ENCODE results near the gene TSR3.

The TSR3 gene

DNA sequence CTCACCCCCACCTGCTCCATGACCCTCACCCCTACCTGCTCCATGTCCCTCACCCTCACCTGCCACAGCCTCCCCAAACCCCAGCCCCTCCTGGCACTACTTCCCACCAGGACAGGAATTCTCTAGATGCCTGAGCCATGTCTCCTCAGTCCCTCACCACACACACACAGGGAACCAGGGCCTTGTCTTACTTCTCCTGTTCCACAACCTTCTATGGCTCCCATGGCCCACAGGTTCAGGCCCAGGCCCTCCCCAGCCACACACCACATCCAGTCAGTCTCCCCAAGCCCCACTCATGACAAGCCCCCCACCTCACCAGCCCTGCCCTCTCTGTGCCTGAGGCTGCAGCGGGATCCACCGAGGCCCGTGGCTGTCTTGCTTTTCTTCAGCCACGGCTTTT, 45.3 kb downstream of the TSR3 start:
- TF ChIP-seq, protein P1, sequence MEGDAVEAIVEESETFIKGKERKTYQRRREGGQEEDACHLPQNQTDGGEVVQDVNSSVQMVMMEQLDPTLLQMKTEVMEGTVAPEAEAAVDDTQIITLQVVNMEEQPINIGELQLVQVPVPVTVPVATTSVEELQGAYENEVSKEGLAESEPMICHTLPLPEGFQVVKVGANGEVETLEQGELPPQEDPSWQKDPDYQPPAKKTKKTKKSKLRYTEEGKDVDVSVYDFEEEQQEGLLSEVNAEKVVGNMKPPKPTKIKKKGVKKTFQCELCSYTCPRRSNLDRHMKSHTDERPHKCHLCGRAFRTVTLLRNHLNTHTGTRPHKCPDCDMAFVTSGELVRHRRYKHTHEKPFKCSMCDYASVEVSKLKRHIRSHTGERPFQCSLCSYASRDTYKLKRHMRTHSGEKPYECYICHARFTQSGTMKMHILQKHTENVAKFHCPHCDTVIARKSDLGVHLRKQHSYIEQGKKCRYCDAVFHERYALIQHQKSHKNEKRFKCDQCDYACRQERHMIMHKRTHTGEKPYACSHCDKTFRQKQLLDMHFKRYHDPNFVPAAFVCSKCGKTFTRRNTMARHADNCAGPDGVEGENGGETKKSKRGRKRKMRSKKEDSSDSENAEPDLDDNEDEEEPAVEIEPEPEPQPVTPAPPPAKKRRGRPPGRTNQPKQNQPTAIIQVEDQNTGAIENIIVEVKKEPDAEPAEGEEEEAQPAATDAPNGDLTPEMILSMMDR (IDR thresholded peaks at IDR 0.05; ENCODE audit: insufficient read depth, low read length, poor library complexity, severe bottlenecking) = no peak
- H3K27me3 ChIP-seq (replicated peaks; ENCODE audit: control insufficient read depth, insufficient read depth, low read length) = no peaks in the 10 kb centered on the region
- DNase-seq (ENCODE audit: extremely low read depth, insufficient read length) = no peak
- H3K4me3 ChIP-seq (replicated peaks; ENCODE audit: low read depth, low read length) = no peak overlapping the region
- no peaks in the 10 kb centered on the region for H3K36me3 ChIP-seq (ENCODE audit: control insufficient read depth, insufficient read depth, low read length)

DNA sequence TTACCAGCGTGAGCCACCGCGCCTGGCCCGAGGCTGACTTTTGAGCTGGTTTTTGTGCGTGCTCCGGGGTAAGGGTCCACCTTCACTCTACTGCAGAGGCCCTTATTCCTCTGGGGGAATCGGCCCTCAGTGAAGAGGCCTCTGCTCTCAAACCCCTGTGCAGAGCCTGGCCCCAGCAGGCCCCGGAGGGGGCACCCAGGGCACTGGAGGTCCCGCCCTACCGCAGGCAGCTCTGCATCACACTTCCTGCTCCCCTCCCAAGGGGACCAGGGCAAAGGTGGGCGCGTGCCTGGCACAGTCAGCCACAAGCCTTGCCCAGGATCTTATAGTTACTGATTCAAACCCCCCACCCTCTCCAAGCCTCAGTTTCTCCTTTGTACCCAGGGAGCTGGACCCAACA, 45.9 kb downstream of the TSR3 start:
- TF ChIP-seq, protein P1 (IDR thresholded peaks at IDR 0.05; ENCODE audit: insufficient read depth, low read length, poor library complexity, severe bottlenecking) = no peak
- H3K4me3 ChIP-seq (replicated peaks; ENCODE audit: low read depth, low read length) = no peak overlapping the region
- H3K27me3 ChIP-seq (replicated peaks; ENCODE audit: control insufficient read depth, insufficient read depth, low read length) = no peaks in the 10 kb centered on the region
- DNase-seq (ENCODE audit: extremely low read depth, insufficient read length) = no peak
- no peaks in the 10 kb centered on the region for H3K36me3 ChIP-seq (ENCODE audit: control insufficient read depth, insufficient read depth, low read length)

DNA sequence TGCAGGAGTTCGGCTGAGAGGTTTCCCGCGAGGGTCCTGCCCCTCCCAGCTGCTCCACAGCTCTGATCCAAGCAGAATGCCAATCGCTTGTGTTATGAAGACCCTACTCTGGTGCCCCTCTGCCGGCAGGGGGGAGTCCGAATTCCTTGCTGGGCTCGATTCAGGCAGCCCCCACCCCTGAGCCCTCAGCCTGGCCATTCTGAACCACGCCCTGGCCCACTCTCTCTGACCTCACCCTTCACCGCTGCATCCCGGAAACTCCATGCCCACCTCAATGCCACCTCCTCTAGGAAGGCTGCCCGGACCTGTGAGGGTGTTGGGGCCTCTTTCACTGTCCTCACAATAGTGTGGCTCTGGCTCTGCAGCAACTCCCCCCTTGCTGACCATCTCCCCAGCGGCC, 50.1 kb downstream of the TSR3 start:
- Histone ChIP-seq H3K27me3 (replicated peaks; ENCODE audit: control insufficient read depth, insufficient read depth, low read length) (no peaks in the 10 kb centered on the region), H3K36me3 (ENCODE audit: control insufficient read depth, insufficient read depth, low read length) (no peaks in the 10 kb centered on the region), H3K4me3 (replicated peaks; ENCODE audit: low read depth, low read length) (no peak overlapping the region)
- DNase-seq (ENCODE audit: extremely low read depth, insufficient read length) = no peak
- TF ChIP-seq, protein P1 (IDR thresholded peaks at IDR 0.05; ENCODE audit: insufficient read depth, low read length, poor library complexity, severe bottlenecking) = no peak

DNA sequence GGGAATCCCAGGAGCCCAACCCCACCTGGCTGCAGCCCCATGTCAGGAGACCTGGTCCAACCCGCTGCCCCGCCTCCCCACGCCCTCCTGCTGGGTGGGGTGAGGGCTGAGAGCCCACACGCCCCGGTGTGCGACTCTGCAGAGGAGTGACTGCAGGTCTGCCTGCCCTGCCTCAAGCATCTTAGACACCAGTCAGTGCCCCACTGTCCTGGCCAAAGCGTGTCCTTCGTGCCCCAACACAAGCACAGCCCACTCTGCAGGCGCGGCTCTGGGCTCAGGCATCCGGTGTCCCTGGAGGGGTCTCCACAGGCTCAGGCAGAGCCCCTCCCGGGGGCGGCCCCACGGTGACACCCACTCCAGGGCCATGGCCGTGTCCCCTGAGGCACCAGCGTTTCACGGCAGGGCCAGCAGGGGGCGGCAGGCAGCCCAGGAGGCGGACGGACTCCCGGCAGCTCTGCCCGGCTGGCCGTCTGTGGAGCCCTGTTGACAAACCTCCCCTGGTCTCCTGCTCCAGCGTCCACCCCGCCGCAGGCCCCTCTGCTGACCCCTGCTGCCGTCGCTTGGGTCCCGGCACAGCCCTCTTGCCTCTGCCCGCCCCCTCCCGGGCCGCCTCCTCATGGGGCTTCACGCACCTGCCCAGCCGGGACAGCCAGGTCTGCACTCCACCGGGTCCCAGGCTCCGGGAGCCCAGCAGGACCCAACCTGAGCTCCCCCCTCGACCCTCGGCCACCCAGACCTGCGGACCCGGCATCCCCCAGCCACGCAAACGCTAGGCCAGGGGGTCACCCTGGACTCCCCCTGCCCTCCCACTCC, 50.8 kb downstream of the TSR3 start:
- peak; percentile 73 for DNase-seq (ENCODE audit: extremely low read depth, insufficient read length)
- TF ChIP-seq, protein P1 (IDR thresholded peaks at IDR 0.05; ENCODE audit: insufficient read depth, low read length, poor library complexity, severe bottlenecking) = peak; percentile 99
- H3K36me3 ChIP-seq (ENCODE audit: control insufficient read depth, insufficient read depth, low read length) = no peaks in the 10 kb centered on the region
- no peaks in the 10 kb centered on the region for H3K27me3 ChIP-seq (replicated peaks; ENCODE audit: control insufficient read depth, insufficient read depth, low read length)
- H3K4me3 ChIP-seq (replicated peaks; ENCODE audit: low read depth, low read length) = no peak overlapping the region; the same call in 1 of the 2 replicates

DNA sequence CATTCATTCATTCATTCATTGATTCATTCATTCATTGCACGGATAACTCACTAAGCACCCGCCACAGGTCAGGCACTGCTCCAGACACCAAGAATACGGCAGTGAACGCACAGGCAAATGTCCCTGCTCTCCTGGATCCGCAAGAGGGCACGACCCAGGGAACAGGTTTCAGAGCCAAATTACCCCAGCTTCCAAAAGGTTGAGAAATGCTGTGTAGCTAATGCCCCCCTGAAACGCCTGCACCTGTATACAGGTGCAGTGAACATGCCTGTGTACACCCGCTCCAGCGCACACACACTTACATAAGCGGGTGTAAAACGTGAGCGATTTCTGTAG, 51.8 kb downstream of the TSR3 start:
- Histone ChIP-seq H3K36me3 (ENCODE audit: control insufficient read depth, insufficient read depth, low read length) (no peaks in the 10 kb centered on the region), H3K27me3 (replicated peaks; ENCODE audit: control insufficient read depth, insufficient read depth, low read length) (no peaks in the 10 kb centered on the region), H3K4me3 (replicated peaks; ENCODE audit: low read depth, low read length) (no peak overlapping the region)
- DNase-seq (ENCODE audit: extremely low read depth, insufficient read length) = no peak
- TF ChIP-seq, protein P1 (IDR thresholded peaks at IDR 0.05; ENCODE audit: insufficient read depth, low read length, poor library complexity, severe bottlenecking) = no peak

All from GM06990 (cell line).